SU-DHL-6 (cell line): Measurements from ENCODE around the gene TNKS1BP1.

ENCODE experiments used
- H2AFZ ChIP-seq: fragments of 200-600 bp; sonication (generic); 2 replicates; pipeline ENCODE4 v1.6.1; 2014; ENCODE audit warnings: low read depth, mild to moderate bottlenecking, moderate library complexity, mixed read lengths, antibody characterized with exemption, low read length; ENCODE audit not compliant: severe bottlenecking
- H3F3A ChIP-seq: fragments of 200-600 bp; shearing (Covaris generic); 2 replicates; pipeline ENCODE4 v1.6.0; 2016; ENCODE audit warnings: antibody characterized with exemption, mild to moderate bottlenecking; ENCODE audit not compliant: insufficient read depth
- H3K27ac ChIP-seq: fragments of 200-600 bp; sonication (generic); 2 replicates; pipeline ENCODE4 v1.5.1; 2016; ENCODE audit warnings: low read depth, mild to moderate bottlenecking, low read length, moderate library complexity, mixed read lengths
- H3K27me3 ChIP-seq: fragments of 200-600 bp; sonication (generic), shearing (Covaris generic); 2 replicates; pipeline ENCODE4 v1.6.0; 2014; ENCODE audit warnings: mild to moderate bottlenecking, low read length
- H3K36me3 ChIP-seq: fragments of 200-600 bp; sonication (generic); 2 replicates; pipeline ENCODE4 v1.6.1; 2014; ENCODE audit warnings: mild to moderate bottlenecking, low read length, mixed read lengths
- H3K4me2 ChIP-seq: fragments of 300-600, 200-600 bp; shearing (Covaris generic), sonication (generic); 2 replicates; pipeline ENCODE4 v1.6.0; 2014; ENCODE audit warnings: low read length, low read depth, mild to moderate bottlenecking; ENCODE audit not compliant: poor library complexity, severe bottlenecking
- H3K4me3 ChIP-seq: fragments of 200-600 bp; sonication (generic); 2 replicates; pipeline ENCODE4 v1.5.1; 2014; ENCODE audit warnings: antibody characterized with exemption, low read length, mild to moderate bottlenecking, mixed read lengths; ENCODE audit not compliant: insufficient read depth, poor library complexity, severe bottlenecking
- H3K79me2 ChIP-seq: fragments of 200-600 bp; sonication (generic); 2 replicates; pipeline ENCODE4 v1.6.1; 2014; ENCODE audit warnings: mild to moderate bottlenecking, low read length, moderate library complexity; ENCODE audit not compliant: insufficient read depth
- H3K9ac ChIP-seq: fragments of 200-600 bp; sonication (generic); 2 replicates; pipeline ENCODE4 v1.7.0; 2014; ENCODE audit warnings: mild to moderate bottlenecking, low read length
- H3K9me2 ChIP-seq: fragments of 200-600 bp; sonication (generic); replicated peaks from 2 replicates; pipeline ENCODE4 v1.6.1; 2014; ENCODE audit warnings: low read length; ENCODE audit not compliant: insufficient read depth
- H3K9me3 ChIP-seq: fragments of 200-600 bp; sonication (generic); 2 replicates; pipeline ENCODE4 v1.6.1; 2014; ENCODE audit warnings: low read length, mixed read lengths; ENCODE audit not compliant: insufficient read depth
- H4K20me1 ChIP-seq: fragments of 200-600 bp; sonication (generic); 2 replicates; pipeline ENCODE4 v1.6.1; 2014; ENCODE audit warnings: low read depth, mild to moderate bottlenecking, antibody characterized with exemption, low read length, moderate library complexity, mixed read lengths
- EZH2phosphoT487 ChIP-seq: fragments of 200-600 bp; sonication (generic), shearing (Covaris generic); conservative IDR thresholded peaks from 2 replicates; pipeline ENCODE4 v1.6.1; 2018; ENCODE audit warnings: mild to moderate bottlenecking, antibody characterized with exemption, low read length, moderate library complexity, mixed read lengths
- TF ChIP-seq, protein P1 (sequence below): fragments of 200-600 bp; sonication (generic); IDR thresholded peaks from one replicate; pipeline ENCODE4 v1.5.1; 2017; ENCODE audit warnings: antibody characterized with exemption, mild to moderate bottlenecking, low read length, moderate library complexity; ENCODE audit not compliant: insufficient read depth, poor library complexity, severe bottlenecking

The TNKS1BP1 gene

DNA sequence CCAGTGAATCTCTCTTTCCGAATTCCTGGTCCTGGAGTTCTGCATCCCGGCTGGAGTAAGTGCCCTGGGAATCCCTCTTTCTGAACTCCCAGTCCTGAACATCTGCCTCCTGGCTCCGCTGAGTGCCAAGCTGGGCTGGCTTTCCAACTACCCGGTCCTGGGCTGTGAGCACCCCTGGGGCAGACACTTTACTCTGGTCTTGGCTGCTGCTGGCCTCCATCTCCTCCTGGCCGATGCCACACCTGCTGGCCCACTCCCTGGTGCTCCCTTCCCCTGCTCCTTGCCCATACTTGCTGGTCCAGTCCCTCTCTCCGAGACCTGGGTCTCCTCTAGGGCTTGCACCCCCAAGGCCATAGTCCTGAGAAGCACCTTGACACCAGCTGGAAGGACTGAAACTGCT is 14.7 kb downstream of the TNKS1BP1 start:
- no peak overlapping the region for H2AFZ ChIP-seq
- no peaks in the 10 kb centered on the region for H3K27me3 ChIP-seq
- H3K79me2 ChIP-seq = no peaks in the 10 kb centered on the region
- H3F3A ChIP-seq = no peaks in the 10 kb centered on the region
- H4K20me1 ChIP-seq = no peaks in the 10 kb centered on the region
- H3K9me3 ChIP-seq = no peaks in the 10 kb centered on the region
- H3K36me3 ChIP-seq = no peaks in the 10 kb centered on the region
- no peak overlapping the region for H3K27ac ChIP-seq
- no peak overlapping the region for H3K9ac ChIP-seq
- H3K9me2 ChIP-seq = no peaks in the 10 kb centered on the region
- no peak overlapping the region for H3K4me3 ChIP-seq
- H3K4me2 ChIP-seq = no peak overlapping the region
- no peak for TF ChIP-seq EZH2phosphoT487
- TF ChIP-seq, protein P1, sequence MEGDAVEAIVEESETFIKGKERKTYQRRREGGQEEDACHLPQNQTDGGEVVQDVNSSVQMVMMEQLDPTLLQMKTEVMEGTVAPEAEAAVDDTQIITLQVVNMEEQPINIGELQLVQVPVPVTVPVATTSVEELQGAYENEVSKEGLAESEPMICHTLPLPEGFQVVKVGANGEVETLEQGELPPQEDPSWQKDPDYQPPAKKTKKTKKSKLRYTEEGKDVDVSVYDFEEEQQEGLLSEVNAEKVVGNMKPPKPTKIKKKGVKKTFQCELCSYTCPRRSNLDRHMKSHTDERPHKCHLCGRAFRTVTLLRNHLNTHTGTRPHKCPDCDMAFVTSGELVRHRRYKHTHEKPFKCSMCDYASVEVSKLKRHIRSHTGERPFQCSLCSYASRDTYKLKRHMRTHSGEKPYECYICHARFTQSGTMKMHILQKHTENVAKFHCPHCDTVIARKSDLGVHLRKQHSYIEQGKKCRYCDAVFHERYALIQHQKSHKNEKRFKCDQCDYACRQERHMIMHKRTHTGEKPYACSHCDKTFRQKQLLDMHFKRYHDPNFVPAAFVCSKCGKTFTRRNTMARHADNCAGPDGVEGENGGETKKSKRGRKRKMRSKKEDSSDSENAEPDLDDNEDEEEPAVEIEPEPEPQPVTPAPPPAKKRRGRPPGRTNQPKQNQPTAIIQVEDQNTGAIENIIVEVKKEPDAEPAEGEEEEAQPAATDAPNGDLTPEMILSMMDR = no peak

DNA sequence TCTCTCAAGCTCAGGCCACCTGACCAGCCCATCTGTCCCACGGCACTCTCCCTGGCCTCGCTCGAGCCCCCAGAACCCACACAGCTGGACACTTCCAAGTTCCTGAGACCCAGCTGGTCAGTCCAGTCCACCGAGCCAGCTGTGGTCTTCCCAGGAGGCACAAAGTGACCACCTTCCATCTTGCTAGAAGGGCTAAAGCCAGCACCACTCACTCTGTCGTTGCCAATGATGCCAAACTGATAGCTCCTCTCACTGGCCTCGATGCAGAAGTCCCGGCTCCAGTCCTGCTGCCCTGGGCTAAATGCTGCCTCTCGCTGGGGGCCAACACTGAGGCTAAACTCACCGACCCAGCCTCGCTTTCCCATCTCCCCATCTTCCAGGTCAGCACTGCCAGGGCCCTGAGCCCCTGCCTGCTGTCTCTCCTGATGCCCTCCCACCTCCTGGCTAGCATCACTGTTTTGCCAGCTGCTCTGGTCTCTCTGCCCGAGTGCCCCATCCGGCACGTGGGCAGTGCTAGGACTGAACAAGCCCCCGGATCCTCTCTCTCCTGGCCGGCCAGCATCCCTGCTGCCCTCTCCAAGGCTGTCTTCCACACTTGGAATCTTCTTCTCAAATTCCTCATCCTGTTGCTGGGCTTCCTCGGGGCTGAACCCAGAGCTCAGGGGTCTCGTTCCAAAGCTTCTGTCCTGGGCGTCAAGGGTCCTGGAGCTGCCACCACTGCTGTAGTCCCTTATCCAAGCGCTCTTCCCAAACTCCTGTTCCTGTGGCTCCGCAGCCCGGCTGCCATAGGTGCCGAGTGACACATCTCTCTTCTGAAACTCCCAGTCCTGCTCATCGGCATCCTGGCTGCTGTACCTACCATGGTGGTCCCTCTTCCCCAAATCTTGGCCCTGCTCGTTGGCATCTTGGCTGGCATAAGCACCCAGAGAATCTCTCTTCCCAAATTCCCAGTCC is 15.4 kb downstream of the TNKS1BP1 start:
- no peaks in the 10 kb centered on the region for H3K79me2 ChIP-seq
- no peaks in the 10 kb centered on the region for H3F3A ChIP-seq
- no peak overlapping the region for H3K4me2 ChIP-seq
- H3K9me2 ChIP-seq = no peaks in the 10 kb centered on the region
- no peaks in the 10 kb centered on the region for H4K20me1 ChIP-seq
- no peak overlapping the region for H2AFZ ChIP-seq
- no peaks in the 10 kb centered on the region for H3K36me3 ChIP-seq
- H3K4me3 ChIP-seq = no peak overlapping the region
- H3K9ac ChIP-seq = no peak overlapping the region
- H3K9me3 ChIP-seq = no peaks in the 10 kb centered on the region
- no peaks in the 10 kb centered on the region for H3K27me3 ChIP-seq
- H3K27ac ChIP-seq = no peak overlapping the region
- no peak for TF ChIP-seq EZH2phosphoT487
- TF ChIP-seq, protein P1 = no peak

DNA sequence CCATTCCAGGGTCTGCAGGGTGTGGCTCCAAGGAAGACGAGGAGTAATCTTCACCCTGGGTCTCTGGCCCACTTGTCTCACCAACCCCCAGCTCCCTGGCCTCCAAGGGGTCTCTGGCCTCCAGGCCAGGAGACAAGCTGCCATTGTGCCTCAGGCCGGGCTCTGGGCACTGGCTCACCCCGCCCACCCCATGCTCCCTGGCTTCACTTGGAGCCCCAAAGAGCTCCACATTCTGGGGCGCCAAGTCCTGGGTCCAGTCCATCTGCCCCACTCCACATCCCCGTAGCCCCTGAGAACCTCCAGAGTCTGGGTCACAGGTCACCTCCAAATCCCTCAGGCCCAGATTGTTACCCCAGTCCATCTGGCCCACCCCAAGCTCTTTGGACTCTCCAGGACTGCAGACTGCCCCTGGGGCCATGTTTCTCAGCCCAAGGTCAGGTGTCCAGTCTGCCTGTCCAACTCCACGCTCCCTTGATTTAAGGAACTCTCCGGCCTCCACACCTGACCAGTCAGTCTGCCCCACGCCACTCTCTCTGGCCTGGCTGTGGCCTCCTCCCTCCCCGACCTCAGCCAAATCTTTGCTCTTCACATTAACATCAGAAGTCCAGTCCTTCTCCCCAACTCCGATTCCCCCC is 16.2 kb downstream of the TNKS1BP1 start:
- no peak overlapping the region for H3K4me3 ChIP-seq
- H3K27me3 ChIP-seq = no peaks in the 10 kb centered on the region
- no peaks in the 10 kb centered on the region for H4K20me1 ChIP-seq
- no peaks in the 10 kb centered on the region for H3F3A ChIP-seq
- no peaks in the 10 kb centered on the region for H3K9me3 ChIP-seq
- no peak overlapping the region for H3K9ac ChIP-seq
- no peaks in the 10 kb centered on the region for H3K9me2 ChIP-seq
- H3K4me2 ChIP-seq = no peak overlapping the region
- no peak overlapping the region for H2AFZ ChIP-seq
- no peak overlapping the region for H3K27ac ChIP-seq
- TF ChIP-seq, protein P1 = no peak
- TF ChIP-seq EZH2phosphoT487 = no peak
- H3K36me3 ChIP-seq = no peaks in the 10 kb centered on the region
- no peaks in the 10 kb centered on the region for H3K79me2 ChIP-seq
